Spleen (tissue), 11 donors: ENCODE data around the gene ANKRD61. TPM values are rescaled to one million over a fixed set of nuclear protein-coding genes. Genes with fewer than 3 reads are reported as not detected.
"Not testable (repeated sequence)": the region's sequence is repeated elsewhere in the genome, so short reads cannot be mapped to it uniquely, and the experiment has no call there.

ENCODE experiments used
- DNase-seq: peaks from one replicate; pipeline ENCODE4 v3.0.0-alpha.2; 2020
- H3K27ac ChIP-seq, 8 donors: fragments of 200-600 bp; sonication (generic) in 7 of 8; 1 replicate in 4 of 8; 2 replicates in 4 of 8; pipeline versions ENCODE4 v1.5.0 to v1.8.0; 2016 to 2021; ENCODE audit warnings: inconsistent platforms in 4 of 8, mild to moderate bottlenecking in 4 of 8, moderate library complexity in 1 of 8
- H3K27me3 ChIP-seq, 7 donors: fragments of 200-600 bp; sonication (generic) in 6 of 7; replicated peaks in 1 of 7; 1 replicate in 4 of 7; 2 replicates in 3 of 7; pipeline versions ENCODE4 v1.5.0 to v1.8.0; 2016 to 2021; ENCODE audit warnings: inconsistent platforms in 3 of 7, mild to moderate bottlenecking in 1 of 7
- H3K36me3 ChIP-seq, 6 donors: fragments of 200-600 bp; sonication (generic) in 5 of 6; 1 replicate in 4 of 6; 2 replicates in 2 of 6; pipeline versions ENCODE4 v1.5.0 to v1.8.0; 2016 to 2021; ENCODE audit warnings: inconsistent platforms in 2 of 6
- H3K4me1 ChIP-seq, 6 donors: fragments of 200-600 bp; sonication (generic) in 5 of 6; 1 replicate in 3 of 6; 2 replicates in 3 of 6; pipeline versions ENCODE4 v1.5.0 to v1.8.0; 2016 to 2021; ENCODE audit warnings: inconsistent platforms in 3 of 6
- H3K4me3 ChIP-seq, 8 donors: fragments of 200-600 bp; sonication (generic) in 7 of 8; 1 replicate in 4 of 8; 2 replicates in 4 of 8; pipeline versions ENCODE4 v1.5.0 to v1.8.0; 2016 to 2021; ENCODE audit warnings: inconsistent platforms in 4 of 8, mild to moderate bottlenecking in 4 of 8, moderate library complexity in 2 of 8
- H3K9me3 ChIP-seq, 8 donors: fragments of 200-600 bp; sonication (generic) in 7 of 8; 1 replicate in 4 of 8; 2 replicates in 4 of 8; pipeline versions ENCODE4 v1.5.0 to v1.8.0; 2016 to 2021; ENCODE audit warnings: inconsistent platforms in 4 of 8
- POLR2A ChIP-seq, 3 donors: fragments of 450-650 bp; IDR thresholded peaks; one replicate each; pipeline ENCODE4 v1.5.1; 2017; ENCODE audit warnings: antibody characterized with exemption in 3 of 3, mild to moderate bottlenecking in 1 of 3
- POLR2AphosphoS5 ChIP-seq, 3 donors: sonication (generic); formaldehyde crosslinking; IDR thresholded peaks; one replicate each; pipeline ENCODE4 v1.5.1; 2017; ENCODE audit warnings: antibody characterized with exemption in 3 of 3
- WGBS, 5 donors: extraction: QIAGEN DNeasy Blood & Tissue Kit in 3 of 5; methylation state at CpG; one replicate each; pipeline versions ENCODE4 v1.1.5 to v1.1.7; 2013 to 2018; 5-methylcytosine and 5-hydroxymethylcytosine counted together
- intact Hi-C: fragments of 100-400 bp; cut with DNase I; formaldehyde crosslinking; loops from one replicate; pipeline ENCODE4 v1.15.0; 2023; ENCODE audit warnings: low total_unique reads
- polyA plus RNA-seq, 3 donors: library from polyadenylated mRNA; stranded (reverse); fragments of 200-250 nt; gene quantifications; one replicate each; pipeline ENCODE4 v1.2.1, GENCODE V29; 2013
- total RNA-seq, 7 donors: library from RNA; depleted of rRNA in 3 of 7; stranded (reverse); fragments of >200 nt in 3 of 7; fragmentation: NEBNext Ultra II Directional in 4 of 7; extraction: Animal tissue kit (Norgen Biotek cat#: 25700) in 4 of 7; gene quantifications; one replicate each; pipeline versions ENCODE4 v1.1.0 to v1.2.1, GENCODE V29; 2016 to 2021
- TF ChIP-seq, protein P1 (sequence below), 11 experiments: fragments of 200-600 bp in 7 of 11; fragments of 450-650 bp in 4 of 11; sonication (generic) in 4 of 11; IDR thresholded peaks in 8 of 11; conservative IDR thresholded peaks in 3 of 11; 1 replicate in 7 of 11; 2 replicates in 4 of 11; pipeline versions ENCODE4 v1.4.0 to v1.8.0; 2016 to 2021; ENCODE audit warnings: antibody characterized with exemption in 11 of 11, inconsistent platforms in 4 of 11, mild to moderate bottlenecking in 1 of 11
- donor health status: healthy with polysubstance abuse.
- donor health status: DM: no; HTN: no; CAD: no; lungs with moderate emphysema.
- donor health status: DM: no; HTN: no; CAD: no.
- donor health status: Bipolar disorder and iron deficiency.
- donor health status: healthy.
- donor health status: DM: no; HTN: no; CAD: no.
- donor health status: DM: yes; HTN: yes; CAD: no.

The ANKRD61 gene
- total and polyA plus RNA-seq, 10 donors = 0.05 to 0.37 (median 0.13) TPM; not detected in 7

DNA sequence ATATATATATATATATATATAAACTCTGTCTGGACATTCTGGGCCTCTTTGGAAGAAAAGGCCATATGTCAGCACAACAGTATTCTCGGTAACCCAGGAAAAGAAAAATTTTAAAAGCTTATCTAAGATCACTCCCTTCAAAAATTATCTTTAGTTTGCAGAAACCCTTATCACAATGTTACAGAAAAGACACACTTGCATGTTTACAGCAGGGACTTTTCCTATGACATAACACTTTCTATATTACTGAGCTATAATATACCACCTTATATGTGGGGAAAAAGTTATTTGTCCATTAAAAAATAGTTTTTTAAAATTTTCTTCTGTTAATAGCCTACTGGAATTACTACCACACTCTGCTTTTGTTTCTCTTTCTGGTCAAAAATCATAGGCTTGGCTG, 25.4 kb downstream of the ANKRD61 start:
- Histone ChIP-seq H3K9me3 (no peaks in the 10 kb centered on the region), H3K4me1 (peaks cover 16 to 43% (median 22%) of the 10 kb centered on the region in 6 donors), H3K27me3 (no peaks in the 10 kb centered on the region), H3K36me3 (peaks cover 0 to 38% (median 21%) of the 10 kb centered on the region in 6 donors), H3K4me3 (no peak overlapping the region), H3K27ac (no peak overlapping the region)
- TF ChIP-seq POLR2A (IDR thresholded peaks at IDR 0.05) = no peak
- TF ChIP-seq, protein P1, sequence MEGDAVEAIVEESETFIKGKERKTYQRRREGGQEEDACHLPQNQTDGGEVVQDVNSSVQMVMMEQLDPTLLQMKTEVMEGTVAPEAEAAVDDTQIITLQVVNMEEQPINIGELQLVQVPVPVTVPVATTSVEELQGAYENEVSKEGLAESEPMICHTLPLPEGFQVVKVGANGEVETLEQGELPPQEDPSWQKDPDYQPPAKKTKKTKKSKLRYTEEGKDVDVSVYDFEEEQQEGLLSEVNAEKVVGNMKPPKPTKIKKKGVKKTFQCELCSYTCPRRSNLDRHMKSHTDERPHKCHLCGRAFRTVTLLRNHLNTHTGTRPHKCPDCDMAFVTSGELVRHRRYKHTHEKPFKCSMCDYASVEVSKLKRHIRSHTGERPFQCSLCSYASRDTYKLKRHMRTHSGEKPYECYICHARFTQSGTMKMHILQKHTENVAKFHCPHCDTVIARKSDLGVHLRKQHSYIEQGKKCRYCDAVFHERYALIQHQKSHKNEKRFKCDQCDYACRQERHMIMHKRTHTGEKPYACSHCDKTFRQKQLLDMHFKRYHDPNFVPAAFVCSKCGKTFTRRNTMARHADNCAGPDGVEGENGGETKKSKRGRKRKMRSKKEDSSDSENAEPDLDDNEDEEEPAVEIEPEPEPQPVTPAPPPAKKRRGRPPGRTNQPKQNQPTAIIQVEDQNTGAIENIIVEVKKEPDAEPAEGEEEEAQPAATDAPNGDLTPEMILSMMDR (IDR thresholded peaks at IDR 0.05 in 8 of 11, conservative IDR thresholded peaks at IDR 0.05 in 3 of 11) = no peak
- TF ChIP-seq POLR2AphosphoS5 (IDR thresholded peaks at IDR 0.05) = no peak
- WGBS, 5 donors = 60 to 85% (median 68%) methylated on average over 1 of the region's 1 CpG
- no peak for DNase-seq
- intact Hi-C loops = no loop called here

DNA sequence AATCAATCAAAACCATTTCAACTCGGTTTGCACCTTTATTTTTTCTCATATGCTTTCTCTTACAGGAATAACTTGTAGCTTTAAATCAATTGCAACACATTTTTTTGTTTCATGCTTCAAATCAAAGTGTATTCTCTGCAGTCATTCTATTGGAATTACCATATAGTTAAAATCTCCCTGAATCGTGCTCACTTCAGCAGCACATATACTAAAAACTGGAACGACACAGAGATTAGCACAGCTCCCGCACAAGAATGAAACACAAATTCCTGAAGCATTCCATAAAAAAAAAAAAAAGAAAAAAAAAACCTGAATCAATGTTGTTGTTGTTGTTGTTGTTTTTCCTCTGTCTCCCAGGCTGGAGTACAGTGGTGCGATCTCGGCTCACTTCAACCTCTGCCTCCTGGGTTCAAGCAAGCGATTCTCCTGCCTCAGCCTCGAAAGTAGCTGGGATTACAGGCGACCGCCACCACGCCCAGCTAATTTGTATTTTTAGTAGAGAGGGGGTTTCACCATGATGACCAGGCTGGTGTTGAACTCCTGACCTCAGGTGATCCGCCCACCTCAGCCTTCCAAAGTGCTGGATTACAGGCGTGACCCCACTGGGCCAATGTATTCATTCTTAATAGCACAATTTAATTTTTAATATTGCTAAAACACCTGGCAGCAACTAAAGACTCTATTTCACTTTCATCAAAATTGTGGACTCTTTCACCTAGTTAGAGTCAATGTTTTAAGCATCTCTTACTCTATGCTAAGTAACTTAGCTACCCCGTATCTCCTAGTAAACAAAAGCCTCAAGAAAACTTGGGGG, 26.3 kb downstream of the ANKRD61 start:
- intact Hi-C loops = no loop called here
- WGBS, 5 donors = 70 to 85% (median 83%) methylated on average over 14 of the region's 14 CpGs
- no peaks in the 10 kb centered on the region for H3K9me3 ChIP-seq
- peaks cover 0 to 29% (median 20%) of the 10 kb centered on the region in 6 donors for H3K36me3 ChIP-seq
- no peaks in the 10 kb centered on the region for H3K27me3 ChIP-seq
- peaks cover 16 to 43% (median 22%) of the 10 kb centered on the region in 6 donors for H3K4me1 ChIP-seq
- DNase-seq = peak; percentile 51
- peak overlapping the region in 3 of 8 donors; percentile 81 to 95 (median 91) for H3K27ac ChIP-seq
- TF ChIP-seq, protein P1 (IDR thresholded peaks at IDR 0.05 in 8 of 11, conservative IDR thresholded peaks at IDR 0.05 in 3 of 11) = no peak
- TF ChIP-seq POLR2A (IDR thresholded peaks at IDR 0.05) (no peak), POLR2AphosphoS5 (IDR thresholded peaks at IDR 0.05) (no peak)
- H3K4me3 ChIP-seq = peak overlapping the region in 7 of 8 donors; percentile 77 to 97 (median 96)

DNA sequence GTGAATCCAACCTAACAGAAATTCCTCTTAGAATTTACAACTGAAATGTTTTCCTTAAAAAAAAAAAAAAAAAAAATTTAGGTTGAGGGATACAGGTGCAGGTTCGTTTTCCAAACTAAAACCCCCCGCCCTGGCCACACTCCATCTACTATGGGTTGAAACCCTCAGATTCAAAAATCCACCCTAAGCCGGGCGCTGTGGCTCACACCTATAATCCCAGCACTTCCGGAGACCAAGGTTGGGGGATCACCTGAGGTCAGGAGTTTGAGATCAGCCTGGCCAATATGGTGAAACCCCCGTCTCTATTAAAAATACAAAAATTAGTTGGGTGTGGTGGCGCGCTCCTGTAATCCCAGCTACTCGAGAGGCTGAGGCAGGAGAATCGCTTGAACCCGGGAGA, 28.8 kb downstream of the ANKRD61 start:
- Histone ChIP-seq H3K4me1 (peaks cover 16 to 43% (median 22%) of the 10 kb centered on the region in 6 donors), H3K4me3 (peak overlapping the region in 1 of 8 donors; percentile 97)
- H3K27ac ChIP-seq, intact Hi-C loops, H3K36me3 ChIP-seq, H3K9me3 ChIP-seq, H3K27me3 ChIP-seq: not testable (repeated sequence)
- DNase-seq = peak; percentile 63
- 85 to 97% (median 93%) methylated on average over 11 of the region's 11 CpGs for WGBS, 5 donors

DNA sequence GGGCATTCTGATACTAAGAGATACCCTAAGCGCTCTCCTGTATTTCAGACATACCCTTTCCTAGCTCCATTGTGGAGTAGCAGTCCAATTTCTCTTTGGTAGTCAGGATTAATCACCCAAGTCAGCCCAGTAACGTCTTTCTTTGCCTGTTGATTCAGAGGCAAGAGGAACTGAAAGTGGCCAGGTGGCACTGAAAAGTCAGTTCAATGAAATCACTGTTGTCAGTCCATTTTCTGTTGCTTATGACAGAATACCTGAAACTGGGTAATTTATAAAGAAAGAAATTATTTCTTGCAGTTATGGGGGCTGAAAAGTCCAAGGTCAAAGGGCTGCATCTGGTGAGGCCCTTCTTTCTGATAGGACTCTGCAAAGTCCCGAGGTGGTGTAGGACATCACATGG, 40.2 kb downstream of the ANKRD61 start:
- no peaks in the 10 kb centered on the region for H3K27me3 ChIP-seq
- no peak overlapping the region for H3K4me3 ChIP-seq
- H3K27ac ChIP-seq = peak overlapping the region in 2 of 8 donors; percentile 24 to 28
- DNase-seq = no peak
- TF ChIP-seq POLR2A (IDR thresholded peaks at IDR 0.05) (no peak), POLR2AphosphoS5 (IDR thresholded peaks at IDR 0.05) (no peak)
- TF ChIP-seq, protein P1 (IDR thresholded peaks at IDR 0.05 in 8 of 11, conservative IDR thresholded peaks at IDR 0.05 in 3 of 11) = no peak
- intact Hi-C loops = no loop called here
- 67 to 76% (median 73%) methylated on average over 3 of the region's 3 CpGs for WGBS, 5 donors
- no peaks in the 10 kb centered on the region for H3K36me3 ChIP-seq
- H3K9me3 ChIP-seq = no peaks in the 10 kb centered on the region
- H3K4me1 ChIP-seq = peaks cover 0 to 12% (median 3%) of the 10 kb centered on the region in 6 donors
